Neuron (in vitro differentiated cells): ENCODE measurements around the gene UBE2Q2.
"Not testable (repeated sequence)": the region's sequence is repeated elsewhere in the genome, so short reads cannot be mapped to it uniquely, and the experiment has no call there.

Experiments used
- H2AFZ ChIP-seq: one replicate; pipeline ENCODE4 v1.6.1; 2013; ENCODE audit warnings: low read depth, mild to moderate bottlenecking, inconsistent platforms, low read length, moderate library complexity
- H3K27me3 ChIP-seq: one replicate; pipeline ENCODE4 v1.6.1; 2013; ENCODE audit warnings: low read length; ENCODE audit not compliant: insufficient read depth
- H3K36me3 ChIP-seq: one replicate; pipeline ENCODE4 v1.6.1; 2013; ENCODE audit warnings: low read length; ENCODE audit not compliant: insufficient read depth
- H3K4me1 ChIP-seq: one replicate; pipeline ENCODE4 v1.6.1; 2013; ENCODE audit warnings: low read length; ENCODE audit not compliant: insufficient read depth
- H3K4me3 ChIP-seq: 2 replicates; pipeline ENCODE4 v1.5.1; 2013; ENCODE audit warnings: mild to moderate bottlenecking, low read length, moderate library complexity
- H3K9me3 ChIP-seq: one replicate; pipeline ENCODE4 v1.6.1; 2013; ENCODE audit warnings: low read length

UBE2Q2 gene

DNA sequence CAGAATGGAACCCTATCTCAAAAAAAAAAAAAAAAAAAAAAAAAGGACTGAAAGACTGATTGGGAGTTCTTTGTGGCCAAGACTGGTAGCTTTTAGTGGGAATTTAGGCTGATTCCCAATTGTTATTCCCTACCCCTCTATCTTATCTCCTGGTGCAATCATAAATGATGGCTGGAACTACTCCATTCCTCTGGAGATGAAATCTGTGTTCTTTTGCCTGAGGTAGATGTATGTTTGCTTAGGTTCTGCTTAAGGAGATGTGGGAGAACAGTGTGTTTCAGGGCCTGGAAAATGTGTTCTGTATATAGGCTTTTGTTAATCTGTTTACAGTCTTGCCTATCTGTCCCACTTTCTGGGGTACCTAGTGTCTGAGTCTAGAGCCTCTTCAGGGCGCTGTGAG is 19.5 kb downstream of the UBE2Q2 start:
- no peaks in the 10 kb centered on the region for H3K4me1 ChIP-seq
- H3K4me3 ChIP-seq, result no peak overlapping the region
- peaks cover 53% of the 10 kb centered on the region for H3K36me3 ChIP-seq
- H3K9me3 ChIP-seq, result no peaks in the 10 kb centered on the region
- H2AFZ ChIP-seq, result no peak overlapping the region
- H3K27me3 ChIP-seq, result no peaks in the 10 kb centered on the region

GRCh38 chr15:75864213-75865059 is 21.2 kb downstream of the UBE2Q2 start:
- Histone ChIP-seq H3K4me3 (no peak overlapping the region), H2AFZ (no peak overlapping the region), H3K4me1 (no peaks in the 10 kb centered on the region), H3K9me3 (no peaks in the 10 kb centered on the region), H3K36me3 (peaks cover 55% of the 10 kb centered on the region), H3K27me3 (no peaks in the 10 kb centered on the region)

DNA sequence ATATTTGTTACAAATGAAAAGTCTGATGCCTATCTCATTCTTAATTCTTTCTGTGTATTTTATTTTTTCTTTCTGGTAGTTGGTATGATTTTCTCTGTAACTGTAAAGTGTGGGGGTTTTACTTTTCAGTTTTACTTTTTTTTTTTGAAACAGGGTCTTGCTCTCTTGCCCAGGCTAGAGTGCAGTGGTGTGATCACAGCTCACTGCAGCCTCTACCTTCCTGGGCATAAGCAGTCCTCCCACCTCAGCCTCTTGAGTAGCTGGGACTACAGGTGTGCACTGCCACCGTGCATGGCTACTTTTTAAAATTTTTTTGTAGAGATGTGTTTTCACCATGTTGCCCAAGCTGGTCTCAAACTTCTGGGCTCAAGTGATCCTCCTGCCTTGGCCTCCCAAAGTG is 22.8 kb downstream of the UBE2Q2 start:
- not testable (repeated sequence) for H2AFZ ChIP-seq, H3K9me3 ChIP-seq, H3K4me1 ChIP-seq, H3K27me3 ChIP-seq, H3K4me3 ChIP-seq
- peaks cover 56% of the 10 kb centered on the region for H3K36me3 ChIP-seq

DNA sequence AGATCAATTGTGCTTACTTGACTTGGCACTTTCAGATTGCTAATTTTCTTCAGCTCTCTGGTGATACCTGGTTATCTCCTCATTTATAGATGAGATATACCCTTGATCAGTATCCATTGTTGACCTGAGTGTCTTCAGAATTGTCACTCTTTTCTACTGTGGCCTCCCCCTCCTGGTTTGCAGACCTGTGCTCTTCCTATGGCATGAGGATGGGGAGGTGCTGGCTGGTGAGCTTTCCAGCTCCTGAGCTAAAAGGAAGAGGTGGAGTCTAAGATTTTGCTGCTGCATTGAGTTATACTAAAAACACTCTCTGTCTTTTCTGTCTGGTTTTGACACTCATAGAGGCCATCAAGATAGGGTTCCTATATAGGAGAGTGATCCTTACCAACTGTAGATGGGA is 23.7 kb downstream of the UBE2Q2 start:
- Histone ChIP-seq H3K4me3 (no peak overlapping the region), H3K4me1 (no peaks in the 10 kb centered on the region), H3K36me3 (peaks cover 49% of the 10 kb centered on the region), H3K9me3 (no peaks in the 10 kb centered on the region), H2AFZ (no peak overlapping the region), H3K27me3 (no peaks in the 10 kb centered on the region)

GRCh38 chr15:75867449-75867848 is 24.2 kb downstream of the UBE2Q2 start:
- Histone ChIP-seq H3K4me1 (no peaks in the 10 kb centered on the region), H3K36me3 (peaks cover 44% of the 10 kb centered on the region), H3K9me3 (no peaks in the 10 kb centered on the region), H3K27me3 (no peaks in the 10 kb centered on the region), H3K4me3 (no peak overlapping the region), H2AFZ (no peak overlapping the region)

- H2AFZ ChIP-seq, result no peak overlapping the region
- H3K27me3 ChIP-seq, result no peaks in the 10 kb centered on the region
- no peaks in the 10 kb centered on the region for H3K4me1 ChIP-seq
- no peak overlapping the region for H3K4me3 ChIP-seq
- H3K9me3 ChIP-seq, result no peaks in the 10 kb centered on the region
- H3K36me3 ChIP-seq, result peaks cover 42% of the 10 kb centered on the region
Measured at GRCh38 chr15:75868019-75868418, 24.8 kb downstream of the UBE2Q2 start.

- peaks cover 40% of the 10 kb centered on the region for H3K36me3 ChIP-seq
Measured at GRCh38 chr15:75869446-75869845, 26.2 kb downstream of the UBE2Q2 start.

GRCh38 chr15:75871589-75871988 is 28.3 kb downstream of the UBE2Q2 start:
- H2AFZ ChIP-seq, H3K27me3 ChIP-seq, H3K4me3 ChIP-seq, H3K4me1 ChIP-seq, H3K9me3 ChIP-seq: not testable (repeated sequence)
- peaks cover 54% of the 10 kb centered on the region for H3K36me3 ChIP-seq

More at GRCh38 chr15:75869446-75869845, 26.2 kb downstream of the UBE2Q2 start:
- Histone ChIP-seq H3K4me3 (no peak overlapping the region), H3K9me3 (no peaks in the 10 kb centered on the region), H2AFZ (no peak overlapping the region), H3K27me3 (no peaks in the 10 kb centered on the region), H3K4me1 (no peaks in the 10 kb centered on the region)

DNA sequence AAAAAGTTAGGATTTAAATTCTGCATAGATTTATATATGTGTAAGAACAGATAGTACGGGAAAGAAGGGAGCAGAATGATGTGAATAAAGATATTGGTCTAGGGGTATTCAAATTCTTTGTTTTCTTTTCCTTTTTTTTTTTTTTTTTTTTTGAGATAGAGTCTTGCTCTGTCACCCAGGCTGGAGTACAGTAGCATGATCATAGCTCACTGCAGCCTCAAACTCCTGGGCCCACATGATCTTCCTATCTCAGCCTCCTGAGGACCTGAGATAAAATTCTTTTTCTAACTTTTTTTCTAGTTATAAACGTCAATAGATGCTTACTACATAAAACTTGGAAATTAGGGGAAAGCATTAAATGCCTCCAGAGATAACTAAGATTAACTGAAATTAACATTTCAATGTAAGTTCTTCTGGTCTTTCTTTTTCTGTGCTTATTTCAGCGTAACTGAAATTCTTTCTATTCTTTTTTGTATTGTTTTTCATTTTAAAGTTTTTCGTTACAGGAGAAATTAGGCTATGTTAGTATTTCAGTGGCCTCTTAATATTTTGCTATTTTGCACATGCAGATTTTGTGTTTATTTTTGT is 29.2 kb downstream of the UBE2Q2 start:
- no peaks in the 10 kb centered on the region for H3K27me3 ChIP-seq
- H3K4me3 ChIP-seq, result no peak overlapping the region
- no peak overlapping the region for H2AFZ ChIP-seq
- peaks cover 57% of the 10 kb centered on the region for H3K36me3 ChIP-seq
- no peaks in the 10 kb centered on the region for H3K9me3 ChIP-seq
- H3K4me1 ChIP-seq, result no peaks in the 10 kb centered on the region

DNA sequence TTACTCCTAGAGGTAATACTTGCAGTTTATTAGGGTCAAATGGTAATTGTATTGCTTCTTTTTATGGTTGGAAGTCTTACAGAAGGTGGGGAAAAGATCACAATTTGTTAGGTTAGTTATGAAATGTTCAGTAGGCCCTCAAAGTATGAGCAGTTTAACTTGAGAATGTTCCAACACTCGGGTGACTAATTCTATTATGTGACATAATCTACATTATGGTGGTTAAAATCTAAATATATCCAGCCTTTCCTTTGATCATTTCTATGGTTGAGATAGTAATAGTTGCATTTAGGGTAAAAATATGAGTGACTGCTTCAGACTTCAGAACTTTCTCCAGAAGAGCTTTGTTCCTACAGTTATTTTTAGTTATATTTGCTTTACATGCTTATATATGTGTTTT is 40.8 kb downstream of the UBE2Q2 start:
- Histone ChIP-seq H2AFZ (no peak overlapping the region), H3K4me3 (no peak overlapping the region), H3K27me3 (no peaks in the 10 kb centered on the region), H3K36me3 (peaks cover 58% of the 10 kb centered on the region), H3K9me3 (no peaks in the 10 kb centered on the region), H3K4me1 (no peaks in the 10 kb centered on the region)

DNA sequence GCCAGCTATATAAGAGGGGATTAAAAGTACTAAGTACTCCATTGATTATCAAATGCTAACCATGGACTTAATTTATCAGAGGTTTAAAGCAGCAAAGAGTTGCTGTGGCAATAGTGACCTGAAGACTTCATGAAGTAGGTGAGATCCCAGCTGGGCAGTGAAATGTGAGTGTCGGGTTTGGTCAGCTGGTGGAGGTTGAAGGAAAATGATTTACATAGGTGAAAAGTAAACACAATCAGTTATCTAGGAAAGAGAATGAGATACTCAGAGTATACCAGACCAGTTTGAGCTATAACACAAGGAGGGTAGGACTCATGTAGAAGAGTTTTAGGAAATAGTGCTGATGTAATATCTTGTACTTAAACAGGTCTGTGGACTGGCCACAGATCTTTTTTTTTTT is 43.9 kb downstream of the UBE2Q2 start:
- no peaks in the 10 kb centered on the region for H3K4me1 ChIP-seq
- peaks cover 65% of the 10 kb centered on the region for H3K36me3 ChIP-seq
- H3K27me3 ChIP-seq, result no peaks in the 10 kb centered on the region
- H3K9me3 ChIP-seq, result no peaks in the 10 kb centered on the region
- H2AFZ ChIP-seq, result no peak overlapping the region
- no peak overlapping the region for H3K4me3 ChIP-seq

DNA sequence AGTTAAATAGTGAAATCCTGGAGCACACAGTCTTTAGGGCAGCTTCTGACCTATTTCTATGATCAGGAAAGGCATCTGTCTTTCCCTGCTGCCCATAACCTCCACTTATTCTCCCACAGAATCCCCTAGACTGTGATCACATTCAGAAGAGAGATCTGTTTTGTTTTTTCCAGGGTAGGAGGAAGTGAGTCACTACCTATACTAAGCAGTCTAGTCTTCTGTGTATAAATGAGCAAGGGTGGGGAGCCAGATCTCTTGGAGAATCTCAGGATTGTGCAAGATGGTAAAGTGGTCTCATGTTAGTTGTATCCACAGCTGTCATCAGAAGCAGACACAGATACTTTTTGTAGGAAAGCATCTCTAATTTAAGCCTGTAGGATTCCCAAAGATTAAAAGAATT is 48.6 kb downstream of the UBE2Q2 start:
- no peak overlapping the region for H2AFZ ChIP-seq
- no peak overlapping the region for H3K4me3 ChIP-seq
- H3K4me1 ChIP-seq, result no peaks in the 10 kb centered on the region
- H3K9me3 ChIP-seq, result no peaks in the 10 kb centered on the region
- H3K27me3 ChIP-seq, result no peaks in the 10 kb centered on the region
- peaks cover 52% of the 10 kb centered on the region for H3K36me3 ChIP-seq

GRCh38 chr15:75895731-75896130 is 52.5 kb downstream of the UBE2Q2 start:
- Histone ChIP-seq H2AFZ (no peak overlapping the region), H3K9me3 (no peaks in the 10 kb centered on the region), H3K27me3 (no peaks in the 10 kb centered on the region), H3K4me1 (no peaks in the 10 kb centered on the region), H3K4me3 (no peak overlapping the region), H3K36me3 (peaks cover 38% of the 10 kb centered on the region)
